GM18520 (cell line): ENCODE data around the gene FHOD1.

ENCODE experiments used
- ATAC-seq: cut with Tn5 transposase; IDR thresholded peaks from one replicate; pipeline ENCODE4 v1.9.1; 2021; ENCODE audit not compliant: unreplicated experiment

Gene FHOD1

DNA sequence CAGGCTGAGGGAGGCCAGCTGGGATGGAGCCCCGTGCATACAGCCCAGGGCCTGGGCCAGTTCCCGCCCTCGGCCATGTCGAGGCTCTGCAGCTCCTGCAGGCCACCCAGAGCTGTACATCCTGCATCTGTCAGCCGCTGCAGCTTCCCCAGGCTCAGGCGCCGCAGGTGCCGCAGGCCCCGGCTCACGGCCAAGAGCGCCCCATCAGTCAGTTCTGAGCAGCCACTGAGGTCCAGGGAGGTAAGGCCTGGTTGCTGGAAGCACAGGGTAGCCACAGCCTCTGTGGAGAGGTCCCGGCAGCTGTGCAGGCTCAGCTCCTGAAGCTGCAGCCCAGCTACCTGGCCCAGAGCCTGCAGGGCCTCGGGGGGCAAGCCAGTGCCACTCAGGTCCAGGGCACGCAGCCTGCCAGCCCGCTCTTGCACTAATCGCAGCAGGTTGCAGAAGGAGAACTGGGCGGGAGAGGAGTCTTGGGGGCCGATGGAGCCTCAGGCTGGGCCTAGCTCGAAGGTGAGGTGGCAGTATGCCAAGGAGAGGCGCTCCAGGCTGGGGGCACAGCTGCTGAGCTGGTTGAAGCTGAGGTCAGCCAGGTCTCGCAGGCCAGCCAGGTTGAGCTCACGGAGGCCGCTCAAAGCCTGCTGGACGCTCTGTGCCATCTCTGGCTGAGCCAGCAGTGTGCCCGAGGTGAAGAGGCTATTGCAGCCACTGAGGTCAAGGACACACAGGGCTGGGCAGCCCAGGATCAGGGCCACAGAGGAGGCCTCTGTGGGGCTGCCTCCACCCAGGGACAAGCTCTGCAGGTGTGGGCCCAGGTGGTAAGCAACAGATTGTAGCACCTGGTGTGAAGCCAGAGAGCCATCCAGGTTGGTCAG is 37.0 kb downstream of the FHOD1 start:
- ATAC-seq: no peak

DNA sequence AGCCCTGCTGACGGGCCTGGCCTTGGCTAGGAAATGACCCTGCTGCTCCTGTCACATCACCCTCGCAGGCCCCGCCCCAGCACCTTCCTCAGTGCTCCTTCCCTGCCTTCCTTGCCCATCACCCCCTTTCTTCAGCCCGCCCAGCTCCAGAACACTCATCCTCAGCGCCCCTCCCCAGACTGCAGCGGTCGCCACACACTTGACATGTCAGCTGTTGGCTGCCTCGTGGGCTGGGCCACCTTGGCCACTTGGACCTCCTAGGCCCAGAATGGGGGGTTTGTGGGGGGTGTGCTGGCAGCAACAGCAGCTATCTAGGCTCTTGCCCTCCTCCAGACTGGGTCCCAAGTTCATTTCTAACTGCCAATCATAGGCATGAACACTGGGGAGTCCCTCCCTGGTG is 37.7 kb downstream of the FHOD1 start:
- no peak for ATAC-seq

DNA sequence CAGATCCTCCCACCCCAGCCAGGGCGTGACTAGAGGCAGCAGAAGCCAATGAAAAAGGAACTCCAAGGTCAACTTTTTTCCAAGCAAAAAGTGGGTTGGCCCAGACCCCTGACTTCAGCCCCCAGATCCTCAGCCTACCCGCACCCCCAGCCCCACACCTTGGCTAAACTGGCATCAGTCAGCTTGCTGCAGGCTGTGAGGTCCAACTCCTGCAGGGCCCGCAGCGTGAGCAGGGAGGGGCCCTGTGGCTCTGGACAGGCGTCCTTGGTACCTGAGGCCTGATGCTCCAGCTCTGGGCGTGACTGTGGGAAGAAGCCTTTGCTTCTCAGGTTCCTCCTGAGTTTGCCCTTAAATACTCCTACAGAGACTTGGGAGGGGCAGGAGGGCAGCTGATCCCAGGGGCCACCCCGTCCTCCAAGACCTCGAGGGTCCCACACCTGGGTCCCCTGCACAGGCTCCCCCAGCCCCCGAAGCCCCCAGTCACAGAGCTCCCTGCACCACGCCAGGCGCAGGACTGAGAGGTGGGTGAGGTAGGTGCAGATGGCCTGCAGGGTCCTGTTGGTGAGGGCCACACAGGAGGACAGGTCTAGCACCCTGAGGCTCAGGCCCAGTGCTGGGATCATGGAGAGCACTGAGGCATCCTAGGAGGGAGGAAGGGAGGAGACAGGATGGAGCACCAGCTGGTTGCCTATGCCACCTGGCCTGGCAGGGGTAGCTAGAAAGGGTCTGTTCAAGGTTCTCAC is 39.0 kb downstream of the FHOD1 start:
- ATAC-seq: no peak

DNA sequence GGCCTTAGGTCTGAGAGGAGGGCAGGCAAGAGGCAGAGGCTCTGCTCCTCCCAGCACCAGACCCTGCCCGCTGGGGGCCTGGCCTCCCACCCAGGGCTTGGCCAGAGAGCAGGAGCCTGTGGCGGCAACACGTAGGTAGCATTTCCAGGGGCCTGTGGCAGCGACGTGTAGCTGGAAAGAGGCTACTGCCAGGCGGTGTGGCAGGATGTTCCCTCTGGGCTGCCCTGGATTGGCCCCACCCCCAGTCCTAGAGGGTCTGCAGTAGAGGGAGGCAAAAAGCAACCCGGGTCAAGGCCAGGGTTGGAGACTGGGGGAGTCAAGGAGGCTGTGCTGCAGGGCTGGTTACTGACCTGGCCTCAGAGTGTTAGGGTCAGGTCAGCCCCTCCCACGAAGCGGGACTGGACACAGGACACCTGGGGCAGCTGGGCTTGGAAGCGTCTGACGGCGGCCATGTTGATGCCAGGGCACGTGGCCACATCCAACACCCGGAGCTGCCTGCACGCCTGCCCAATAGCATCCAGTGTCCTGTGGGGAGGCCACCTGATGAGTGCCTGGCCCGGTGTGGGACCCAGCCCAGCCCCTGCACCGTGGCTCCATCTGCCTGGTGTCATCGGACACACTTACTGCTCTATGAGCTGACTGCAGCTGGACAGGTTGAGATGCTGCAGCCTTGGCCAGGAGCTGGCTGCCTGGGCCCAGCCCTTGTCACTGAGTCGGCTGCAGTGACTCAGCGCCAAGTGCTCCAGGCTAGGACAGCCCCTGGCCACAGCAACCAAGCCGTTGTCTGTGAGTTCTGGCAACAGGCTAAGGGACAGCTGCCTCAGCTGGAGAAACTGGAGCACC is 39.8 kb downstream of the FHOD1 start:
- no peak for ATAC-seq

DNA sequence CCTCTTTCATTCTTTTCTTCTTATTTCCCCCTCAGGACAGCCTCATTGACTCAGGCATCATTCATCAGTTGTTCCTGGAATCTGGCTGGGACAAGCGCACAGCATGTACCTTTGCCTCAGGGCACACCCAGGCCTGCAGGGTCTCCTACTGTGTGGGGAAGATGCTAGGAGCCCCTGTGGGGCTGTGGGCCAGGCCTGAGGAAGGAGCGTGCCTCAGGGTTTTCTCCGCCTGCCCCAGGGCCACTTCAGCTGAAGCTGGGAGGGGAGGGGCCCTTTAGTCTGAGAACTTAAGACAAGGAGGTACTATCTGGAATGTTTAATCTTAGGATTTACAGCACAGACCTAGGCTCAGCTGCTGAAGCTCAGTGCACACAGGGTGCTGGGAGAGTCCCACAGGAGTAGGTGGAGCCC is 40.4 kb downstream of the FHOD1 start:
- no peak for ATAC-seq

DNA sequence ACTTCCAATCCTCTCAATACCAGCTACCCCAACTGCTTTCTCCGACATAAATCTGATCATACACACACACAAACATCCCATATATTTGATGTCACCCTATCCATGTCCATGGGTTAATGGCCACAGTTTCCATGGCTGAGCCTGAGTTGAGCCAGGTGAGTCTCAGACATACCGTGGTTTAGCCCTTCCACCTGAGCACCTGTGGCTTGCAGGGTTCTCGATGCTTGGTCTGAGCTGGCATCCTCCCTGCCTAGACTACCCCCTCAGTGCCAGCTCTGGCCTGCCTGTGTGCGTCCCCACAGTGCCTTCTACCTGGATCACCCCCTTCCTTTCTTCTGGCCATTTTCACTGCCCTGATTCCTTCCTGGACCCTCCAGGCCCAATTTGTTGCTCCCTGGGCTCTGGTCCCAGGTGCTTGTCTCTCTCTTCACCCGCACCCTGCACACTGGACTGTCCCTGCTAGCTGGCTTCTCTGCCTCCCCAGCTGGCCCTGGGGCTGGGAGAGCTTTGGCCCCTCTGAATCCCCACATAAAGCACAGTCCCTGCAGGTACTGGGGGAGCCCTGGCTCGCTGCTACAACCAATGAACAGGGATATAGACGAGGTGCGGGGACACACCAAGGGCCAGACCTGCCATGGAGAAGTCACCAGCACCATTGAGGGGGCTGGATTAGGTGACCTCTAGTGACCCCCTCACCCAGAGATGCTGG is 41.0 kb downstream of the FHOD1 start:
- ATAC-seq: no peak

DNA sequence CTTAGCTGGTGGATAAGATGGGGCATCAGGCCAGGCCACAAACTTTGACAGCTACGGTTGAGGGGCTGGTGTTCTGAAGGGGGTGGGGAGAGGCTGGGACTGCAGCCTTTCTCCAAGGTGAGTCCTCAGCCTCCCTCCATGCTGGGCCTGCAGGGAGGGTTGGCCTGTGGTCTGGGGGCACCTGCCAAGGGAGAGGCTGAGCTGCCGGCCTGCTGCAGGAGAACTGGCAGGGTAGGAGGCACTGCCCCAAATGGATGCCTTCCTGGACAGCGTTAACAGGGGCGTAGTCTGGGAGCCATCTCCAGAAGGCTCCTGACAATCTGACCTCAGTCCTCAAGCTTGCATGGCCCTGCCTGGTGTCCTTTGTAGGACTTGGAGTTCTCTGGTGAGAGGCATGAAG is 43.2 kb downstream of the FHOD1 start:
- ATAC-seq: no peak

DNA sequence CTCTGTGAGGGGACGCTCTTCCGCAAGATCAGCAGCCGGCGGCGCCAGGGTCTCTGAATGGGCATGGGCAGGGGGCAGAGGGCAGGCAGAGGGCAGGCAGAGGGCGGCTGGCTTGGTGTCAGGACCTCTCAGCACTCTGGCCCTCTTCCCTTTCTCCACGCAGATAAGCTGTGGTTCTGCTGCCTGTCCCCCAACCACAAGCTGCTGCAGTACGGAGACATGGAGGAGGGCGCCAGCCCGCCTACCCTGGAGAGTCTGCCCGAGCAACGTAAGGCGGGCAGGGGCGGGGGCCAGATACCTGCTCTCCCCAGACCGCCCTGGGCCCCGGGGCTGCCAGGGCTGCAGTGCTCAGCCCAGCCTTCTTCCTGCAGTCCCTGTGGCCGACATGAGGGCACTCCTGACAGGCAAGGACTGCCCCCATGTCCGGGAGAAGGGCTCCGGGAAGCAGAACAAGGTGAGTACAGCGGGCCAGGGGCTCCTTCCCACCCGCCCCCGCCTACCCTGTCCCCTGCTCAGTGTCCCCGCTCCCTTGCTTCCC is 44.3 kb downstream of the FHOD1 start:
- no peak for ATAC-seq

DNA sequence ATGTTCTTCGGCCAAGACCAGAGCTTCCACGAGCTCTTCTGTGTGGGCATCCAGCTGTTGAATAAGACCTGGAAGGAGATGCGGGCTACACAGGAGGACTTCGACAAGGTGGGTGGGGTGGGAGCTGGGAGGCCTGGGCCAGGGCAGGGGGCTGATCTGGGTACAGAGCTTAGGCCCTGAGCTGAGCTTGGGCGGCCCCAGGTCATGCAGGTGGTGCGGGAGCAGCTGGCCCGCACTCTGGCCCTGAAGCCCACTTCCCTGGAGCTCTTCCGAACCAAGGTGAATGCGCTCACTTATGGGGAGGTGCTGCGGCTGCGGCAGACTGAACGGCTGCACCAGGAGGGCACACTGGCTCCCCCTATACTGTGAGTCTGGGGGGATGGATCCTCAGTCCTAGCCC is 44.9 kb downstream of the FHOD1 start:
- ATAC-seq: no peak

DNA sequence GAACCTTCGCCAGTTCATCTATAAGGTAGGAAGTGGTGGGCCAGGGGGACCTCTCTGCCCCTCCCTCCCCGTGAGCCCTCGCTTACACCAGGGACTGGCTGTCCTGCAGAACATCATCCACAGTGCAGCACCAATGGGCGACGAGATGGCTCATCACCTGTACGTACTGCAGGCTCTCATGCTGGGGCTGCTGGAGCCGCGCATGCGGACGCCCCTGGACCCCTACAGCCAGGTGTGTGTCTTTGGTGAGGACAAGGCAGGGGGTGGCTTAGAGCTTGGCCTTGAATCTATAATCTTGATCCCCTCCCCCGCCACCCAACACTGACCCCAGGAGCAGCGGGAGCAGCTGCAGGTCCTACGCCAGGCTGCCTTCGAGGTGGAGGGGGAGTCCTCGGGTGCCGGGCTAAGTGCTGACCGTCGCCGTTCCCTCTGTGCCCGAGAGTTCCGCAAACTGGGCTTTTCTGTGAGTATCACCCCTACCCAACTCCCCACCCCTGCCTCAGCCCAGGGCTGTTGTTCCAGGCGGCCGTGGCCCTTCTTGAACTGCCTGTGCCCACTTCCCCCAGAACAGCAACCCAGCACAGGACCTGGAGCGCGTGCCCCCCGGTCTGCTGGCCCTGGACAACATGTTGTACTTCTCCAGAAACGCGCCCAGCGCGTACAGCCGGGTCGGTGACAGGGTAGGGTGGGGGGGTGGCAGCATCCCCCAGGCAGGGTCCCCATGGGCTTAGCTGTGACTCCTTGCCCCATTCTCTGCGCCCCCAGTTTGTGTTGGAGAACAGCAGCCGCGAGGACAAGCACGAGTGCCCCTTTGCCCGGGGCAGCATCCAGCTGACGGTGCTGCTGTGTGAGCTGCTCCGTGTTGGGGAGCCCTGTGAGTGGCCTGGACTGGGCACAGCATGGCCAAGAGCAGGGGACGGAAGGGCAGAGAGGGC is 45.6 kb downstream of the FHOD1 start:
- ATAC-seq: no peak

DNA sequence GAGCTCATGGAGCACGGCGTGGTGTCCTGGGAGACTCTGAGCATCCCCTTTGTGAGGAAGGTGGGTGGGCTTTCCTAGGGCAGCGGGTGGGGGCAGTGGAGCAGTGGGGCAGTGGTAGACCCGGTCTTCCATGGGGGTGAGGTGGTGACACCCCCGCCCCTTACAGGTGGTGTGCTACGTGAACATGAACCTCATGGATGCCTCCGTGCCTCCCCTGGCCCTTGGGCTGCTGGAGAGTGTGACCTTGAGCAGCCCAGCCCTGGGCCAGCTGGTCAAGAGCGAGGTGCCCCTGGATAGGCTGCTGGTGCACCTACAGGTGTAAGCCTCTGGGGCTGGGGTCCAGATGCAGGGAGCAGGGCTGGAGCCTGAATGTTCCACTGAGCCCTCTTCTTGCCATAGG is 46.8 kb downstream of the FHOD1 start:
- no peak for ATAC-seq

DNA sequence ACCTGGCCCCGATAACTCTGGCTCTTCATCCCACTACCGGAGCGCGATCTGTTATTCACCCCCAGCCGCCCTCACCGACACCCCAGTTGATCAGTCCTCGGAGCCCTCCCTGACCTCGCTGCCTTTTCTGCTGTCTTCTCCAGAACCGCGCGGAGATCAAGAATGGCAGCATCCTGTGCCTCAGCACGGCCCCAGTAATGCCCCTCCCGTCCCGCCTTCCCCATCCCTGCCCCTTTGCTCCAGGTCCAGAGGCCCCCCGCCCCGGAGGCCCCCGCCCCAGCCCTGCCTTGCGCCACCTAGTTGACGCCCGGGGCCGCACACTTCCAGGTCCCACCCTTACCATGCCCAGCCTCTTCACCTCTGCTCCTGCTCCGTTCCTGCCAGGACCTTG is 47.5 kb downstream of the FHOD1 start:
- no peak for ATAC-seq

DNA sequence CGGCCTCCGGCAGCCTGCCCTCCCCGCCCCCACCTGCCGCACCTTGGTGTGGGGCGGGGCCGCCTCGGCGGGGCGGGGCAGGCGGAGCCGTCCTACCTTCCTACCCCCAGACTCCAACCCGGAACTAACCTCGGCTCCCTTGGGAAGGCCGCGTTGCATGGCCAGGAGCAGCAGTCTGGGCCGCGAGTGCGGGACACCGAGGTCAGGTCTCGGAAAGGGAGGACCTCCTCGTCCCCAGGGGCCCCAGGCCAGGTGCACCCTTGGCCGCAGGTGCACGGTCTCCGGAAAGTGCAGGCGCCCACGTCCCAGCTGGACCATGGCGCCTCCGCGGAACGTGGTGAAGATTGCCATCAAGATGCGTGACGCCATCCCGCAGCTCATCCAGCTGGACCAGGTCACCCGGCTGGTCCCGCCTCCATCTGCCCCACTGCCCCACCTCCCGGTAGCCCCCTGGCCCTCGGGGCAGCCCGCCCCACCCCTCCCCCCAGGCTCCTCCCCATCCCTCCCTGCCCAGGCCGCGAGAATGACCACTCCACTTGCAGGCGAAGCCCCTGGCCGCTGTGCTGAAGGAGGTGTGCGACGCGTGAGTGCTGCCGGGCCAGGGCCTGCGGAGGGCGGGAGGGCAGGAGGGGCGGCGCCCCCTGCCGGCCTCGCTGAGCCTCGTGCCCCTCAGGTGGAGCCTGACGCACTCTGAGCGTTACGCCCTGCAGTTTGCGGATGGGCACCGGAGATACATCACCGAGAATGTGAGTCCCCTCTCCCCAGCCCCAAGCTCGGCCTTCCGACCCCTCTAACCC is 48.1 kb downstream of the FHOD1 start, which contains the start of gene ELMO3:
Gene ELMO3, plus strand, starts transcription at position 121 of the 797 bp plus-strand sequence. Its CDS starts 196 bp downstream, at position 317.
- ATAC-seq: no peak

DNA sequence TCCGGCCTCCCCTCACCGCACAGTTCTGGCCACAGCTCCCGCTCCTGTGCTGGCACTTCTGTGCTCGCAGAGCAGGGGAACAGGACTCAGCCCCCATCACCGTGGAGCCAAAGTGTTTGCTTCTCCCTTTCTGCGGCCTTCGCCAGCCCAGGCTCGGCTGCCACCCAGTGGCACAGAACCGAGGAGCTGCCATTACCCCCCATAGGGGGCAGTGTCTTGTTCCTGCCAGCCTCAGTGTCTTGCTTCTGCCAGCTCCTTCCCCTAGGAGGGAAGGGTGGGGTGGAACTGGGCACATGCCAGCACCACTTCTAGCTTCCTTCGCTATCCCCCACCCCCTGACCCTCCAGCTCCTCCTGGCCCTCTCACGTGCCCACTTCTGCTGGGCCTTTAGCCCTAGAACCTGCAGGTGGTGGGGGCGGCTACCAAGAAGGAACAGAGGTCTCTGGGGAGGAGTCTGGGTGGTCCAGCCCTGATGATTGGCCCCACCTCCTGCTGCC is 49.0 kb downstream of the FHOD1 start:
- no peak for ATAC-seq

DNA sequence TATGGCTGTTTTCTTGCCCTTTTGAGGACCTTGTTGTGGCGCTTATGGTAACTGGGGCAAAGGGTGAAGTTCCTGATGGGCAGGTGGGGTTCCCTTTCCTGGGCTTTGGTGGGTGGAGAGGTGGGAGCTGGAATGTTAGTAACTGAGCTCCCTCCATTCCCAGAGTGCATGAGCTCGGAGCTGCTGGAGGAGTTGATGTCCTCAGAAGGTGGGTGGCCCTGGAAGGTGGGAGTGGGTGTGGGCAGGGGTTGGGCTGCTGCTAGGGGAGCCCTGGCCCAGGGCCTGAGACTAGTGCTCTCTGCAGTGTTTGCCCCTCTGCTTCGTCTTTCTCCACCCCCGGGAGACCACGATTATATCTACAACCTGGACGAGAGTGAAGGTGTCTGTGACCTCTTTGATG is 49.6 kb downstream of the FHOD1 start:
- no peak for ATAC-seq

DNA sequence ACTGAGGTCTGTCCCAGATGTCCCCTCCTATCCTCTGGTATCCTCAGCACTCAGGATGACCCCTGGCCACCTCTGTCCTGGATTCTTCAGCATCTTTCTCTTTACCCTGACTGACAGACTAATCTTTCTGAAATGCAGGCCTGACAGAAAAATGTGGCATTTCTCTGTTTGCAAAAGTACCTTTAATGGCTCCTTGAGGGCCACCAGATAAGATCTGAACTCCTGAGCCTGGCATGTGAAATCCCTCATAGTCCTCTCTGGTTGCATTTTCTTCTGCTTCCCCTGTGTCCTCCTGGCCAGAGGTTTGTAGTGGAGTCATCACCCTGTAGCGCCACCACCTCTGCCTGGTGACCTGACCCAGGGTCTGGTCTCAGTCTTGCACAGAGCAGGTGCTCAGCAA is 50.4 kb downstream of the FHOD1 start:
- no peak for ATAC-seq

DNA sequence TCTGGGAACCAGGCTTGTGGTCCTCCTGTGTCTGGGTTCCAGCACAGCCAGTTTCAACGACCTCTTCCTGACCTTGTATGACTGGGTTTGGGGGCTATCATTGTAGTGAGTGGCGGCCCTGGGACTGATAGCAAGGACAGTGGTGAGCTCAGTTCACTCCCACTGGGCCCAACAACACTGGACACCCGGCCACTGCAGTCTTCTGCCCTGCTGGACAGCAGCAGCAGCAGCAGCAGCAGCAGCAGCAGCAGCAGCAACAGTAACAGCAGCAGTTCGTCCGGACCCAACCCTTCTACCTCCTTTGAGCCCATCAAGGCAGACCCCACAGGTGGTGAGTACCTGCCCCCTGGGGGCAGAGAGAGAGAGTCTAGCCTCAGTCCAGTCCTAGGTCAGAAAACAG is 51.6 kb downstream of the FHOD1 start:
- ATAC-seq: no peak

DNA sequence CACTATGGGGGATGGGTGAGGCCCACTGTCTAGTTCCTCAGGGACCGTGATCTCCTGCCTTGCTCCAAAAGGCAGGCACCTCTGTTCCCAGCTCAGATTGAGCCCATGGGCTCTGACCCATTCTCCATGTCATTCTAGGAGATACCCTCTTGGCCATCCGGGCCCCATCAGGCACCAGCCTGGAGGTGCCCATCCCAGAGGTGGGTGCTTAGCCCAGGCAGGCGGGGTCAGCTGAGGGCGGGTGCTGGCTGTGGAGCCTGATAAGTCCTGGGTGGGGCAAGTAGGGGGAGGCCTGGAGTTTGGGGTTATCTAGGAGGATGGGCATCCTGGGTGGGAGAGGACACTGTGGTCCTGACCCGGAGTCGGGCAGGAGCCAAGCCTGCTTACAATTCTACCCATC is 53.0 kb downstream of the FHOD1 start:
- no peak for ATAC-seq
